Measurements from ENCODE around the gene CCDC148.
A peak's percentile ranks its signal among the peaks of the same experiment; 100 is the strongest.

CCDC148 gene

DNA sequence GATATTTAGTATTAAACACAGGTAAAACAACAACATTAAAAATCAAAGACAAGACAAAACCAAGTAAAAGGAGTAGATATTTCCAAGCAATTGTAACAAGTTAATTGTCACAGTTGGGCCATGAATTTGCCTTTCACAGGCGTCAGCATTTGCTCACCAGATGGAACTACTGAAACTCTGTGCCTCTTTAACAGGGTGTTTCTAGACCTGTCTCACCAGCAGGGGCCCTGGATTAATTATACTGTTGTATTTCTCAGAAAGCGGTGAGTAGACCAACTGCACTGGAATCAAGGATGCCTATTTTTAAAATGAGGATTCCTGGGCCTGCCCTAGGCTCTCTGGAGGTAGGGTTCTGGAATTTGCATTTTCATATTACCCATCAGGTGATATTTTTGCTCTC, 262.3 kb downstream of the CCDC148 start:
- no peak for DNase-seq (ENCODE audit: low read depth in 1 of 2, low spot score in 1 of 2)
- in situ Hi-C loops (cut with HindIII; ENCODE audit: low pct_unique_long_range_greater_than_20kb, low sequenced_read_pairs), result no loop called here
- no peak for TF ChIP-seq JUND (IDR thresholded peaks at IDR 0.05; ENCODE audit: low read depth)

DNA sequence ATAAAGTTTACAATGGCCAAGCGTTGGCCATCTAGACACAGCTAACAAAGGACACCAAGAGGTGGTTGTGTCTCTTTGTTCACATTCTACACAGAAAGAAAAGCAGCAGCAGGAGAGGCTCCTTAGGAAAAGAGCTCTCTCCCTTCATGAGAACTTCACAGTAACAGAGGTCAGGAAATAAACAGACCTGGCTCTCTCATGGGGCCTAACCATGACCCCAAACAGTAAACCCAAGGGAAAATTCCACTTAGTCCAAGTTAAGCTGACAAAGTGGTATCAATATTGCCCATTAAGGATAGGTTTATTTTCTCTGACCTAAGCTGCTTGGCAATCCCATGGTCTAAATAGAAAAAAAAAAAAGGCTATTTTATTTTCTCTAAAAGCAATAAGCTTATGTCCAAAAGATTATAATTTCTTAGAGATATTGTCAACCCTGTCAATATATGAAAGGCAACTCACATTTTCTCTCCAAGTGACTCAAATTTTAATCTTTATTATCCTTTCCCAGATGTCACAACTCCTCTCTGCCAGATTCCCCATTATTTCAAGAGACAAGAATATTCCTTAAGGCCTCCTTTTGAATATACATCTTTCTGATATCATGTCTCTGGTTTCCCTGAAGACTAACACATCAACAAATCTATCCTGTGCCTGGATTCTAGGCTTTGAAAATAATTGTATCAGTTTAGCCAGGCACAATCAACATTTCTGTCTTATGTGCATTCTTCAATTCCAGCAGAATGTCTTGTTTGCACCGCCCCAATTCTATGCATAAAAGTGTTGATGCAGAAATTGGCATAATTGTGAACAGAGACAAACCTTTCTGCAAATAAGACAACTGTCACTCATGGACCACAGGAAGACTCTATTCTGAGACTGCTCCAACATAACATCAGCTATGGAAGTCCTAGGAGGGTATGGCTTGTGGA, 263.8 kb downstream of the CCDC148 start:
- in situ Hi-C loops (cut with HindIII; ENCODE audit: low pct_unique_long_range_greater_than_20kb, low sequenced_read_pairs), result no loop called here
- TF ChIP-seq JUND (IDR thresholded peaks at IDR 0.05; ENCODE audit: low read depth), result no peak
- DNase-seq (ENCODE audit: low read depth in 1 of 2, low spot score in 1 of 2), result no peak

DNA sequence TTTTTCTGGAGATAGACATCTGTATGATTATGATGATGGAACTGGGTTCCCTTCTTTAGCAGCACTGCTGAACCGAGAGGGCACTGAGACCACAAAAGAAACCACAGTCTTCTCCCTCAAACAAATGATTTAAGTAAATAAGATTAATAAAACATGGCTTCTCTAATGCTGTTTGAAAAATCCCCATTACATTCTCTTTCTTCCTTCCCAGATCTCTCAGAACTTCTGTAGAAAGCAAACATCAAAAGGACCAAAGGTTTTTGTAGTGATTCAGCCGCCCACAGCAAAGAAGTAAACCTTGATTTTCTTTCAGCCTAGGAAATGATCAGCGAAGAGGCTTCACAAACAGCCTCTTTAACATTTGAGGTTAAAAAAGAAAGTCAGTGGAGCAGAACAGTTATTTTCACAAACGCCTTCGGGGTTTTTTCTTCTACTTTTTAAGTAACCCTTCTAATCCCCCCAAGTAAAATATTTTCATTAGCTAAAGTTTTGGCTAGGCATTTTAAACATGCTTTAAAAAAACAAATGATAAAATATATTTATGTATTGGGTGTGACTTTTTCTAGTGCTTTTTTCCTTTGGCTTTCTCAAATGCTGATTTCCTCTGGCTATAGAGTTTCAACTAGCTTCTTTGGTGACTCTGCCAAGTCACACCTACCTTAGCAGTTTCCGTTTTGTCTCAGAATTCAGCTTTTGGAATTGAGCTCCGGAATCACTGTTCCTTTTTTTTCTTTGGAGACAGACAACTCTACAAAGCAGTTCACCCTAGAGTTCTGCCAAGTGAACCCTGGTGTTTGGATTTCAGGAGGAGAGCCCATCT, 265.3 kb downstream of the CCDC148 start:
- in situ Hi-C loops (cut with HindIII; ENCODE audit: low pct_unique_long_range_greater_than_20kb, low sequenced_read_pairs), result no loop called here
- no peak for TF ChIP-seq JUND (IDR thresholded peaks at IDR 0.05; ENCODE audit: low read depth)
- DNase-seq (ENCODE audit: low read depth in 1 of 2, low spot score in 1 of 2), result no peak

DNA sequence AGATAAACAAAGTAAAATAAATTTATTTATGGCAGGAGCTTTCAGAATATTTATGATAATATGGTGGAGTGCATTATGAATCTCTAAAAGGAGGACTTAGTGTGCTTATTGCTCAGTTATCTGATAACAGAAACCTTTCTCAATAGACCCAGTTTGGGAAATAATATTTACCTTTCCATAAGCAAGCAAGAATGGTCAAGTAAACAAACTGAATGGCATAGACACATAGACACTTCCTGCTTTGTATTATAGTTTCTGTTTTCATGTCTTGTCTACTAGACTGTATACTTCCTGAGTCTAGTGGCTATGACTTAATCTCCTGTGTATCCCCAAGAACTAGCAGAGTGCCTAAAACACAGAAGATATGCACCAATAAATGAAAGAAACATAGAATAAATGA, 267.0 kb downstream of the CCDC148 start:
- peak; percentile 25 to 82 for DNase-seq (ENCODE audit: low read depth in 1 of 2, low spot score in 1 of 2)
- TF ChIP-seq JUND (IDR thresholded peaks at IDR 0.05; ENCODE audit: low read depth), result no peak
- in situ Hi-C loops (cut with HindIII; ENCODE audit: low pct_unique_long_range_greater_than_20kb, low sequenced_read_pairs), result no loop called here

DNA sequence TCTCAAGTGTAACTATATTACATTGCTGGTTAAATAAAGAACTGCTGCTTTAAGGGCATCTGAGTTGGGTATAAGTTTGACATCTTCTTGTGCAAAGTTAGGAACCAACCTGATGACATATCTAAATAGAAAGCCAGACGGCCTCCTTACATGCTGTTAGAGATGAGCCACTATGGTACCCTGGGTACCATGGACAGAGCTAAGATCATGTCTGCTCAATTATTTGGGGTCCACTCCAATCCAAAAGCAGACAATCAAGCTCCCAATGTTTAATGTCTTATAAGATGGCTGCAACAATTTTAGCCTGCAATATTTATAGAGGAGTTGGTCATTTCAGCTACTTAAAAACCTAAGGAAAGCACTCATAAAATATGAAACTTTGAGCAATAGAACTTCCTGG, 268.6 kb downstream of the CCDC148 start:
- in situ Hi-C loops (cut with HindIII; ENCODE audit: low pct_unique_long_range_greater_than_20kb, low sequenced_read_pairs), result no loop called here
- peak in 1 of 2 experiments; percentile 45 for DNase-seq (ENCODE audit: low read depth in 1 of 2, low spot score in 1 of 2)
- no peak for TF ChIP-seq JUND (IDR thresholded peaks at IDR 0.05; ENCODE audit: low read depth)

DNA sequence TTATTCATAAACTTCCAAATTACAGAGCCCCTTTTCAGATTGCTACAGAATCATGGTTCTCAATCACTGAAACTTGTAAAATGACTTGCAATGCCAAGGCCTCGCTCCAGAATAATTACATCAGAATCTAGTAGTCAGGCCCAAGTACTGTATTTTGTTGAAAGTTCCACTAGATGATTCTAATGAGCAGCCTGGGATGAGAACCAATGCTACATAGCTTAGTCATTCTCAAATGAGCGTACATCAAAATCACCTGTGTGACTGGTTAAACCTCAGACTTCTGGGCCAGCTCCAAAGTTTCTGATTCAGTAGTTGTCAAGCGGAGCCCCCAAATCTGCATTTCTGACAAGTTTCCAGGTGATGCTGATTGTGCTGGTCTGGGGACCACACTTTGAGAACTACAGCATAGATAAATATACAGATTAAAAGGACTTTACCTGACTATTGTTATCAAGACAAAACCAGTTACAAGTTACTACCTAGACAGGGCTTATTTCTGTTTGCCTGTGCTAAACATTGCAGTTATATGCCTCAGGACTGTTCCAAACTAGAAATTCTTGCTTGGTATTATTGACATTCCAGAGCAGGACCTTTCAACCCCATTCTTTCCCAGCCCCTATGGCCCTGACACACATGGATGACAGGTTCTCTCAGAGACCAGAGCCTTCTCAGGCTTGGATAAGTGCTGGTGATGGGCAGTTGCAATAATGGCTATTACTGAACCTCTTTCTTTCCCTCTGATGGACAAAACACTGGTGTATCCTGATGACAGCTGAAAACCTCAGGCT, 271.8 kb downstream of the CCDC148 start:
- in situ Hi-C loops (cut with HindIII; ENCODE audit: low pct_unique_long_range_greater_than_20kb, low sequenced_read_pairs), result no loop called here
- DNase-seq (ENCODE audit: low read depth in 1 of 2, low spot score in 1 of 2), result peak; percentile 9 to 92
- peak; percentile 53 for TF ChIP-seq JUND (IDR thresholded peaks at IDR 0.05; ENCODE audit: low read depth)

DNA sequence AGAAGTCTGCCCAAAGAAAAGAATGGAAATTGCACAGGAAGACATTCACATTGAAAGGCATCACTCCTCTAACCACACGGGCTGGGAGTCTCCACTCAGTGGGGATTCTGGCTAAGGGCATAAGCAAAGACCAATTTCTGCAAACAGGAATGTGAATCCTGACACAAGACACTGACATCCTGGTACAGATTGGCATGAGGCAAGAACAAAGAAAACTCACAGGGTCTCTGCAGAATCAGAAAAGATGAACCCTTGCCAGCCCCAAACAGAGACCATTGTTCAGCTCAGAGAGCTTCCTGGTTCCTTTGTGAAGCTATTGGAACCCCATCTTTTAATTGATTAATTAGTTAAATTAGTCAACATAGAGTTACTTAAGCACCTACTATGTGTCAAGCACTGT, 272.6 kb downstream of the CCDC148 start:
- in situ Hi-C loops (cut with HindIII; ENCODE audit: low pct_unique_long_range_greater_than_20kb, low sequenced_read_pairs), result no loop called here
- no peak for TF ChIP-seq JUND (IDR thresholded peaks at IDR 0.05; ENCODE audit: low read depth)

DNA sequence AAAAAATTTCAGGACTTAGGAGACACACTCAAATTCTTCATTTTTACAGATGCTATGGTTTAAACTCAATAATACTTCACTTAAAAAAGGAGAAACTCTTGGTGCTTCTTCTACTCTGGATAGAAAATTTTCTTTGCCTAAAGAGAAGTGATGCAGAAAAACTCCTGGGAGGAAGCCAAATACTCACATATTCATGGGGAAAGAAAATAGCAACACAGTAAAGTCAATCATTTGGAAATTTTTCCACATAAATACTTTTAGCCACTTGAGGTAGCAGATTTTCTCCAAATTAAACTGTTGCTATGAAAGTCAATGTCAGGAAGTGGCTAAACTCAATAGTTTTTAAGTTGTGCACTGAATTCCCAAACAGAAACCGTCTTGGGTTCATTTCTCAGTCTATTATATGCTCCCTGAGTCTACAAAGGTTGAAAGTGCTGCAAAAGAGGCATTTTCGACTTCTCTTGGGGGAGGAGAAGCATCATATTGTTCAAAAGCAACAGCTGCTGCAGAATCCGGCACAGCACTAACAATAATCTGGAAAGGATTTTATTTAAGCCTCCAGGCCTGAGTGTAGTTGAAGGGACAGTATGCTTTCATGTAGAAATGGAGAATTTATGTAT, 273.8 kb downstream of the CCDC148 start:
- in situ Hi-C loops (cut with HindIII; ENCODE audit: low pct_unique_long_range_greater_than_20kb, low sequenced_read_pairs), result no loop called here
- no peak for TF ChIP-seq JUND (IDR thresholded peaks at IDR 0.05; ENCODE audit: low read depth)
- no peak for DNase-seq (ENCODE audit: low read depth in 1 of 2, low spot score in 1 of 2)

More for the DNA sequence above, 272.6 kb downstream of the CCDC148 start:
- DNase-seq (ENCODE audit: low read depth in 1 of 2, low spot score in 1 of 2), result no peak

DNA sequence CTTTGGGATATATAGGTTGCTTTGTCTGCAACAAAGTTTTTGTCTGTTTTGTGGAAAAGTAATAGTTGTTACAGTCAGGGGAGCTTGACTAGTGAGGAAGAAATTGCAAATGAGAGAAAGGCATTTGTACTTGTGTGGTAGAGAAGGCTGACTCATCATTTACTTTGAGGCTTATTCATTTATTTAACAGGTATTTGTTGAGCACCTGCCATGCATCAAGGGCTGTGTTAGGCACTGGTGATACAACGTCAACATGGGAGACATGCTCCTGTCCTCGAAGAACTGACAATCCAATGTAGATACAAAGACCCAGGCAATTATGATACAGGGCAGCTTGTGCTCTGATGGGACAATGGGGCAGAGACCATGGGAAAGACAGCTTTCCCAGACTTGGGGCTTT, 275.4 kb downstream of the CCDC148 start:
- TF ChIP-seq JUND (IDR thresholded peaks at IDR 0.05; ENCODE audit: low read depth), result no peak
- in situ Hi-C loops (cut with HindIII; ENCODE audit: low pct_unique_long_range_greater_than_20kb, low sequenced_read_pairs), result no loop called here
- DNase-seq (ENCODE audit: low read depth in 1 of 2, low spot score in 1 of 2), result no peak

DNA sequence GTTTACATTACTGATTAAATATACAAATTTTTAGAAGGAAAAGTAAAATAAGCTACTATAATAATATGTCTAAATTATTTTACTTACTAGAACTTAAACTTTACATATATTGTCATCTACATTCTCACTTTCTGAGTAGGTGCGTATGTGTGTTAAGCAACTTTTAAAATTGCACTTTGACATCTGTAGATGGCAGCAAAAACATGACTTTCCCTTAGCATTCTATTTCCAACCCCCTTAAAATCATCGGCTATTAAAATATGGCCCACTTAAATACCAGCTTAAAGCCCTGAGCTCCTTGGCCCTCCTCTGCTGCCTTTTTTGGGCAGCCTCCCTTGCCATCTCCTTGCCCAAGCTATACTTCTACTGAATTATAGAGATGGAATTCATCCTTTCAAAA, 276.9 kb downstream of the CCDC148 start:
- TF ChIP-seq JUND (IDR thresholded peaks at IDR 0.05; ENCODE audit: low read depth), result no peak
- in situ Hi-C loops (cut with HindIII; ENCODE audit: low pct_unique_long_range_greater_than_20kb, low sequenced_read_pairs), result no loop called here
- peak in 1 of 2 experiments; percentile 45 for DNase-seq (ENCODE audit: low read depth in 1 of 2, low spot score in 1 of 2)

DNA sequence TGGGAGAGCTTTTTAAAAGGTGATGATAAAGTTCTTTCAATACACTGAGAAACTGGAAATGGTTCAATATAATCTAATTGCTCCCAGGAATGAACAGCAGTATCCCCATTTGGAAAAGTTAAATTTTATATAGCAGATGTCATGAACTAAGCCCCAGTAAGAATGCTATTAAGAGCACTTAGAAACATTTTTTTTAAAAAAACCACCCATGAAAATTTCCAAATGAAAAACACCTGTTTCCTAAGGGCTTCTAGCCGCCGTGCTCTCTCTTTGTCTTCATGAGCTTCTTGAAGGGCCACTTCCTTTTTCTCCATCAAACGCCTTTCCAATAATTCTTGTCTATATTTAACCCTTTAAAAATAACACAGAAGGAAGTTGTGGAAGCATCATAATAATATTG, 277.9 kb downstream of the CCDC148 start:
- in situ Hi-C loops (cut with HindIII; ENCODE audit: low pct_unique_long_range_greater_than_20kb, low sequenced_read_pairs), result no loop called here
- no peak for TF ChIP-seq JUND (IDR thresholded peaks at IDR 0.05; ENCODE audit: low read depth)
- DNase-seq (ENCODE audit: low read depth in 1 of 2, low spot score in 1 of 2), result no peak

DNA sequence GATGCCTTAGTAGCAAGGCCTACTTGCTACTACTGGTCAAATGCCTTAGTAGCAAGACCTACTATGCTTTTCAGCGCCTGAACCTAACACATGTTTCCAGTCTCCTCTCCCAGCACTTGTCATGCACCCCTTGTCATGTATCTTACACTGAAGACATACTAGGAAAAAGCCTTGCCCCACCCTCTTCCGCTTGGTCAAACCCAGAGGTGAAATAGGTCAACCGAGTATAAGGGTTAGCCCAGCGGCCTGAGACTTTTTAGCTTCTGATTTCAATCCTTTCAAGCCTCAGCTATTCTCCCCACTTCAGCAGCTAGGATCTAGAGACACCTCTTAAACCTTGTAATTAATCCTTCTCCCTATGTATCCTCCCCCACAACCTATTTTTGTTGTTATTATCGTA, 281.6 kb downstream of the CCDC148 start:
- no peak for TF ChIP-seq JUND (IDR thresholded peaks at IDR 0.05; ENCODE audit: low read depth)
- in situ Hi-C loops (cut with HindIII; ENCODE audit: low pct_unique_long_range_greater_than_20kb, low sequenced_read_pairs), result no loop called here
- DNase-seq (ENCODE audit: low read depth in 1 of 2, low spot score in 1 of 2), result no peak
